Activated naive CD8-positive, alpha-beta T cell treated with anti-CD3 and anti-CD28 coated beads, Interleukin-2, amount 50 U/mL, for 16 hours (primary cell): ENCODE results near the gene ASB7.

Source experiments
- DNase-seq: peaks from one replicate; pipeline ENCODE4 v3.0.0-alpha.2; 2020; ENCODE audit warnings: low read depth, low spot score

The ASB7 gene

DNA sequence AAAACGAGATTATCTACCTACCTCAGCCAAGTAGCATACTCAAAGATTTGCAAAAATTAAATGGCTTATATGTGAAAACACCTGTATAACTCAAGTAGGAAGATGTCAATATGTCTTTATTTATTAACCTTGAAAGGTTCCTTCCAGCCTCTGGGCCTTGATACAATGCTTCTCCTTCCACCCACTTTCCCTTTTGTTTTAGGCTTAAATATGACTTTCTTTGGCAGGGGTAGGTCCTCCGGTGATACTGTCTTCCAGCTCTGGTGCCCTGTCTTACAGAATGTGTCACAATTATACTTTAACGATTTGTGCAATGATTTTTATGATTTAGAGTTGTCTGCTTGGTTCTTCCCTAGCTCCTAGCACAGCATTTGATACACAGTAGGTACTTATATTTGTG, 4.5 kb upstream of the ASB7 start:
- no peak for DNase-seq

DNA sequence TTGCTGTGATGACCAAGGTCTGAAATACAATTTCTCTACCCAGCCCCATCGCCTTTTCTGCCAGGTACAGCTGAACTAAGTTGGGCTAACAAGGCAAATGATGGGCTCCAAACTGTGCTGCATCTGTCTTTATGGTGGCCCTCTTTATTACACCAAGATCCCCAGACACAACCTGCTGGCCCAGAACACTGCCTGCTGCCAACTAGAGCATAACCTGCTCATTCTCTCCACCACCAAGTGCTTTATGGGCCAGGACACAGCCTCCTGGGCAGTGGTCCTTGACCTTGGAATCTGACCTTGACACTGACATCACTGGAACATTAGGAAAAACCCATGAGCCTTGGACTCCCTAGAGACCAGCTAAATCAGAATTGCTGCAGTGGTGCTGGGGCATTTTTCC, 3.7 kb upstream of the ASB7 start:
- DNase-seq: no peak

DNA sequence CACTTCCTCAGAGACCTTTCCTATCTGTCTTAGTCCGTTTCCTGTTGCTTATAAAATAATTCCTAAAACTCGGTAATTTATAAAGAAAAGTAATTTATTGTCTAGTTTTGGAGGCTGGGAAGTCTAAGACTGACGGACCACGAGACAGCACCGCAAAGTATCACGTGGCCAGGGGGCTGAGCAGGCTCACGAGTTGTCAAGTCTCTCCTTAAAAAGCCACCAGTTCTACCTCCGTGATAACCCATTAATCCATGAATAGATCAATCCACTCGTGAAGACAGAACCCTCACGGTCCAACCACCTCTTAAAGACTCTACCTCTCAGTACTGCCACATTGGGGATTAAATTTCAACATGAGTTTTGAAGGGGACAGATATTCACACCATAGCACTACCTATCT, 1.2 kb upstream of the ASB7 start:
- DNase-seq: no peak

- DNase-seq: no peak
Measured at GRCh38 chr15:100601617-100602063, 749 bp upstream of the ASB7 start.

DNA sequence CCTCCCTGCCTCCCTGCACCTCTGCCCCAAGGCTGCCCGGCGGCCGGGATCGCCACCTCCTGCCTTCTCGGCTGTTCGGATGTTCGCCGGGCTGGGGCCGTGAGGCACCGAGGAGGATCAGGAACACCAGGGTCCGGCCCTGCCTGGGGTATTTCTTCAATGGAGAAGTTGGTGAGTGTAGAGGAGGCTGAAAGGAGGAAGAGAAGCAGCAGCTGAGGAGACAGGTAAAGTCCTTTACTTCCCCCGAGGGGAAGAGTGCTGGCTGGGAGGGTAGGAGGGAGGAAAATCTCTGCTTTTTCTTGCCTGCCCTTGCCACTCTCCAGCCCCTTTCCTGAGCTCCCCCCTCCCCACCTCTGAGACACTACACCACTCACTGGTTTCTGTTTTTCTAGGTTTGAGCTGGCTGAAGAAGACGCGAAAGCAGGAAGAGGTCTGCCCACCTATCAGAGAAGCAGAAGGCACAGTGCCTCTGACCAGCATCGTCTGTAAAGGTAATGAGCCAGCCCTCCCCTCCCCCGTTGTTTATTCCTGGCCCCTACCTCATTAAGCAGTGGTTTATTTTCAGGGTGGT, 519 bp downstream of the ASB7 start:
- no peak for DNase-seq

DNA sequence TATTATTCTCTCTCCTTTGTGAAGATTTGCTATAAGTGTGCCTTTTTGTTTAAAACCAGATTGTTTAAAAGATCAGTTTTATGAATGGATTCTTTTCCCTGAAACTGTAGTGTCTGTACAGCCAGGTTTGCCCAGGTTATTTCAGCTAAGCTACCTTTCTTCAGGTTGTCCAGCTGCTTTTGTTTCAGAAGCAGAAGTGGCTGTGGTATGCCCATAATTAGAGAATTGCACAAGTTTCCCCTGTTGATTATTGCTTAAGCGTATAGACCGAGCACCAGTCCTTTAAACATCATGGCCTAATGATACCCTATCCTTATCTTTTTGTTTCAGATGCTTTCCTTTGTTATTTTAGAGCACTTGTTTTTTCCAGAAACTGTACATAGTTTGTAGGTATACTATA, 10.2 kb downstream of the ASB7 start:
- DNase-seq: no peak

- no peak for DNase-seq
Measured at GRCh38 chr15:100613208-100613607, 10.8 kb downstream of the ASB7 start.

DNA sequence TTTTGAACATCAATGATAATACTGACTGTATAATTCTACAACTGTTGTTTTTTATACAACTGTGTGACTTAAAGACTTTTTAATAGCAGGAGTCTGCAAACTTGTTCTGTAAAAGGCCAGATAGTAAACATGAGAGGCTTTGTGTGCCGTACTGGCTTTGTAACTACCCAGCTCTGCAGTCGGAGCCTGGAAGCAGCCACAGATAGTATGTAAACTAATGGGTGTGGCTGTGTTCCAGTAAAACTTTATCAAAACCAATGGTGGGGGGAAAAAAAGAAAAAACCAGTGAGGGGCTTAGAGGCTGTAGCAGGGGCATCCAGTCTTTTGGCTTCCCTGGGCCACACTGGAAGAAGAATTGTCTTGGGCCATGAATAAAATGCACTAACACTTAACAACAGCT, 11.9 kb downstream of the ASB7 start:
- DNase-seq: no peak

- DNase-seq: no peak
Measured at GRCh38 chr15:100614918-100615317, 12.5 kb downstream of the ASB7 start.

GRCh38 chr15:100615801-100616200, 13.4 kb downstream of the ASB7 start:
- no peak for DNase-seq

- DNase-seq: no peak
Measured at GRCh38 chr15:100616700-100617099, 14.3 kb downstream of the ASB7 start.

DNA sequence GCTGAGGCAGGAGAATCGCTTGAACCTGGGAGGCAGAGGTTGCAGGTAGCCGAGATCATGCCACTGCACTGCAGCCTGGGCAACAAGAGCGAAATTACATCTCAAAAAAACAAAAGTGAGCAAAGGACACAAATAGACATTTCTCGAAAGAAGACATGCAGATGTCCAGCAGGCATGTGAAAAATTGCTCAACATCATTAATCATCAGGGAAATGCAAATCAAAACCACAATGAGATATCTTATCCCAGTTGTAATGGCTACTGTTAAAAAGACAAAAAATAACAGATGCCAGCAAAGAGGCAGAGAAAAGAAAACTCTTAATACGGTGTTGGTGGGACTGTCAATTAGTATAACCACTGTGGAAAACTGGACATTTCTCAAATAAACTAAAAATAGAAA, 20.9 kb downstream of the ASB7 start:
- no peak for DNase-seq

DNA sequence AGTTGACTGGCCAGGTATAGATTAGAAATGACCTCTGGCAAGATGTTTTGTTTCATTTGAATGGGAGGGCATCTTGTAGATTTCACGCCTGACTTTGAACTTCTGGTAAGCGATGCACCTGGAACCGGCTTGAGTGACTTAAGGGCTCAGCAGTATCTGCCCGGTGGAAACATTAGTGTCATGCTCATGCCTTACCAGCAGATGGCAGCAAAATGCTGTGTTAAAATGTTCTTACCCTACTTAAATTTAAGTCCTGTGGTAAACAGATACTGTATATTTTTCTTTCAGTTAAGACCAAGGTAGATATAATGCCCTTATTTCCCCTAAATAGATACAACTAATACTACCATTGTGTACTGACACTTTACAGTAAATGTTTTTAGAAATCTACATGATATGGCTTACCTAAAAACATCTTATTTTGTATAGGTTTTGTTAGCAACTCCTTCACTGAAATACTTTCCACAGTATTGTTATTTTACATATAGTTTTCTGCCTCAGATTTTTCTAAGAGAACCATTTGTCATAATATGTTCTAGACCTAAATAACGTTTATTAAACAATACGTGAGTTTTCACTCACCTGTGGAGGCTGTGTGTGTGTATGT, 25.5 kb downstream of the ASB7 start:
- DNase-seq: peak; percentile 17

DNA sequence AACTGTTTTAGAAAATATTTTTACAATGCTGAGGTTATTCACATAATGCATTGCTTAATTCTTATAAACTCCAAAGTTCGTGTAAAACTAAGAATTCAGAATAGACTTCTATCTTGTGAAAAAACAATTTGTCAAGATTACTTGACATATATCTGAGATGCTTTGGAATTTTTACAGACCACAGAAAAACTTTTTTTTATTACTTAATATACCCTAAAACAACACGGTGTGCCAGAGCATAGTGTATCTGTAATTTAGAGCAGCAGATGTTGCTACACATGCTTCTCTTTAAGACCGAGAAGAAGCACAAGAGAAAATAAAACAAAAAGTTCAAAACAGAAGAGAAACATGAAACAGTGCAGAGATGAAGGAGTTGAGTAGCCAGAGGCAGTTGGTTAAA, 26.4 kb downstream of the ASB7 start:
- no peak for DNase-seq

DNA sequence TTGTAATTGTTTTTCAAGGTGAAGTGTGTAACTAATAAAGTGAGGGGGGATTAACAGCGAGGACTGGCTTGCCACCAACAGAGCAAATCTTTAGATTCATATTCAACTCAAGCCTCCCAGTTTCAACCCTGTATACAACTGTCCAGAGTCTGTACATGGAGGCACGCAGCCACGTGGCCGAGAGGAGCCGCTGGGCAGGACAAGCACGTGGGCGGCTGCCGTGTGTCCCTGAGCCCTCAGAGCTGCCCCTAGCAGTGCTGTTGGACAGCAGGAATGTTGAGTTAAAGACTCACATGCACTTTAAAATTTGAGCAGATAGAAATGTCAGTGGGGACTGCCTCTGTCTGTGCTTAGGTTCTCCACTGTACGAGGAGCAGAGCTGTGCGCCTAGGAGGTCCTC, 29.4 kb downstream of the ASB7 start:
- DNase-seq: no peak

- DNase-seq: no peak
Measured at GRCh38 chr15:100633763-100634075, 31.3 kb downstream of the ASB7 start.

DNA sequence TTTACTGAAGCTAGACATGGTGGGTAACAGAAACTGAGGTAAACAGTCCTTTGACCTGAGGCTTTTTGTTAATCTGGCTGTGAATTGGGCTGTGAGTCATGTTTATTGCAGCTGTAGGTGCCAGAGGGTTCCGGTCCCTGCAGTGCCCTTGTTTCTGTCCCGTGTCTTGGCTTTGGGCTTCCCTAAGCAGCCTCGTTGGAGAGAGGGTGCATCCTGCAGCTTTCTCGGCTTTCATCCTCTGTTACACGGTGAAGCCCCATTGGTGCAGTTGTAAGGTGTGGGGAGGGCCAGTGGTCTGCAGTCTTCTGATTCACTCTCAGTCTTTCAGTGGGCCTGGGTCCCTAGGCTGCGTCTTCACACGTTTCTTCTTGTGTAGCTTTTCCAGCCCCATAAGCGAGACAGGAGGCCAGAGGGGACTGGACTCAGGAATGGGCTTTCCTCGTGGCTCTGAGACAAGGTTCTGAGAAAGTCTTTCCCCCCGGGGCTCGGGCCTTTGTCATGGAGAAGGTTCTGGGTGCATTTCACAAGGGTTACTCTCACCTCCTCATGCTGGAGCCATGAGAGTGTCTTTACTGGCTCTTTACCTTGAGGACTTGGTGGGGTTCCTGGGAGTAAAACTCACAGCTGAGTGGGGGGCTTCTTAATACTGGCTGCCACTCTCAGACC, 33.1 kb downstream of the ASB7 start:
- no peak for DNase-seq

GRCh38 chr15:100638177-100638730, 35.9 kb downstream of the ASB7 start:
- no peak for DNase-seq

DNA sequence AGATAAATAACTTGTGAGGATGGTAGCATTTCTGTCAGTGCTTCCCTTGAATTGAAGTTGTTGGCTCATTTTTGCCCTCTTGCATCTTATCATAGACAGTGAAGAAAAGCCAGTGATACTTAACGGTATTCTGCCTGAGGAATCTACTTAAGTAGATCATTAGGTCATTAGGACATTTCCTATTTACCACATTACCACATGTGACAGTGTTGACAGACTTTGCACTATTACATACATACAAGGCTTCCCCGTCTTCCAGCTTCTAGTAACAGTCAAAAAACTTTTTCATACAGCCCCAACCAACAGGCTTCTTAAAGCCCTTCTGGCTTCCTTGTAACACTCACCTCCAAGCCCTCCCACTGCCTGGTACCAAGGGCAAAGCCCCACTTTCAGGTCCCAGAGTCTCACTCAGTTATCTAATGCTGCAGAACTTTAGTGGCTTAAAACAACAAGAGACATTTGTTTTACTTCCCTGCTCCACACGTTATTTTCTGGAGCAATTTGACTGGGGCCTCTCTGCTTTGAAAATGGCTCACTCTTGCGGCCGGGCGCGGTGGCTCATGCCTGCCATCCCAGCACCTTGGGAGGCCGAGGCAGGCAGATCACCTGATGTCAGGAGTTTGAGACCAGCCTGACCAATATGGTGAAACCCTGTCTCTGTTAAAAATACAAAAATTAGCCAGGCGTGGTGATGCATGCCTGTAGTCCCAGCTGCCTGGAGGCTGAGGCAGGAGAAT, 40.0 kb downstream of the ASB7 start:
- no peak for DNase-seq

DNA sequence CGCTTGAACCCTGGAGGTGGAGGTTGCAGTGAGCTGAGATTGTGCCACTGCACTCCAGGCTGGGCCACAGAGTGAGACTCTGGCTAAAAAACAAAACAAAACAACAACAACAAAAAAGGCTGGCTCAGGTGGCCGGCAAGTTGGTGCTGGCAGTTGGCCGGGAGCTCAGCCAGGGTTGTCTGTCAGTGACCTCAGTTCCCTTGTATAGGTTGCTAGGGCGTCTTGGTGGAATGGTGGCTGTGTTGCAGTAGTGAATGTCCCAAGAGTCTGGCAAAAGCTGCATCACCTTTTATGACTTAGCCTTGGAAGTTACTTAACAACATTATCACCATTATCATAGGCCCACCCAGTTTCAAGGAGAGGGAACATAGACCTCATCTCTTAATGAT, 40.6 kb downstream of the ASB7 start:
- DNase-seq: no peak

- no peak for DNase-seq
Measured at GRCh38 chr15:100645671-100646070, 43.3 kb downstream of the ASB7 start.

GRCh38 chr15:100648951-100649350, 46.6 kb downstream of the ASB7 start:
- no peak for DNase-seq

GRCh38 chr15:100650685-100651084, 48.3 kb downstream of the ASB7 start:
- DNase-seq: no peak
